Nucleus accumbens (tissue), 56 donors: ENCODE results near the gene WDSUB1.

Experiments
- DNase-seq, 56 donors: peaks; one replicate each; lab custom pipeline; 2025; lab: John Stamatoyannopoulos, UW

WDSUB1 gene

DNA sequence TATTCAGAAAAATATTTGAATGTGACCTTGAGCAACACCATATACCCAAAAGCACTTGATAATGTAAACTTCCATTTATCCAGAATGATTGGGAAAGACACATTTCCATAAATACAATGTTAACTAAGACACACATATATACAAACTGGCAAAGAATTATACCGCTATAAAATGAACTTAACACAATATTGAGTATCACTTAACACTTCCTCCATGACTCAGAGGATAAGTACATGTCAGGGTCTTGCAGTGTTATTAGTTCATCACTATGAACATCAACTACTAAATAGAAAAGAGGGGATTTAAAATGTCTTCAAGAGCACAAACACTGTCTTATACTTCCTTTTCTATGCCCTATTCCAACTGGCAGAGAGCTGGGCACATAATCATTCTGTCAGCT, 18.6 kb downstream of the WDSUB1 start:
- no peak for DNase-seq

GRCh38 chr2:159266554-159266953, 19.9 kb downstream of the WDSUB1 start:
- no peak for DNase-seq

DNA sequence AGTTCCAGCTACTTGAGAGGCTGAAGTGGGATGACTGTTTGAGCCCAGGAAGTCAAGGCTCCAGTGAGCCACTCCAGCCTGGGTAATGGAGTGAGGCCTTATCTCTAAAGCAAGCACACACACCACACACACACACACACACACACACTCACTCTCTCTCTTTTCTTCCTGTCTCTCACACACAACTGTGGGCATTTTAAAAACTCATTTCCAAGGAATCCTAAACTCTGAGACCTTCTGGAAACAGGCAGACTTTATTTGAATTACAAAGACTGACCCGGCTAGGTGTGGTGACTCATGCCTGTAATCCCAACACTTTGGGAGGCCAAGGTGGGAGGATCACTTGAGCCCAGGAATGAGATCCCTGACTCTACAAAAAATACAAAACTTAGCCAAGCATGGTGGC, 21.3 kb downstream of the WDSUB1 start:
- no peak for DNase-seq

DNA sequence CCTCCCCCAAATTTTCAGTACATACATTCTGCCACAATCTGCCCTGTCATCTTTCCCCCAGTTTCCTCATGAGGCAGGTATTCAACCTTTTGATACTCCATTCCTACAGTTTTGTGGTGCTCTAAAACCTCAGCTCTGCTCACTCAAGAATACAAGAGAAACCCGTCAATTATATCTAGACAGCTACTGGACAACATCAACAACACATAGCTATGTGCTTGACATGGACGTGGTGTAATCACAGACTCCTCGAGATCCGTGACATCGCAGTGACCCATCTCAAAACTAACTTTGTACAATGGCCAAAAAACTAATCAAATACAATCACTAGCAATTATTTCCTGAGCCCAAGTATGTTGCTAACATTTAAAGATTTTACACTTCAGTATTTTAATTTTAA, 23.6 kb downstream of the WDSUB1 start:
- no peak for DNase-seq

DNA sequence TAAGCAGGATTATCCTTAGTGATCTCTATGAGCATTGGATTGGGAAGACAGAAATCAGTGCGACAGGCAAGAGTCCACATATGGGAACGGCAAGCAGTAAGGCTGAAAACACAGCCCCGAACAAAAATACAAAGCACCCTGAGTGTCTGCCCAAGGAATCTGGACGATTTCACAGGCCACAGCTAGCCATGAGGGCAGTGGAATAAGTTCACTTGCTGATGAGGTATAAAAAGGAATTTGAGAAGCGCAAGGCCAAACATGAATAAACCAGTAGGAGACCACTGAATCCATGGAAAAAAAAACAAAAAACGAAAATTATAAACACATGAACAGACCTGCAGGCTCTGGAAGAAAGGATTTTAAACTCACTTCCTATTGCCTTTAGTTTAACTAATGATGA, 24.3 kb downstream of the WDSUB1 start:
- DNase-seq: peak in 1 of 56 donors; percentile 1

GRCh38 chr2:159256159-159256558, 30.3 kb downstream of the WDSUB1 start:
- DNase-seq: no peak

DNA sequence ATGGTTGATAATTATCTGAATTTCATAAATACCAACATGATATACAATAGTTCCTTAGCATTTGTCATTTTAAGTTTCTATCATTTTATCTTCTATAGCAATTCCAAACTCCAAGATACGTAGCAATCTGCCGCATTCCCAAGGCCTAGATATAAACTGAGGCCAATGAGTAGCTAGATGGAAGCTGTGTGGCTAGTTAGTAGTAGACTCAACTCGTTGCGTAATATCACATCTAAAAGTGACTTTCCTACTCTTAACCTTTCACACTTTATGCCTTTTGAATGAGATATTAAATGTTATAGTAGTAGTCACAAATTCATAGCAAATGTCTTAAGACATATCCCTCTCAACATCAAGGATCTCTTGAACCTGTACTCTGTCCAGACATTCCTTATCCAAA, 33.6 kb downstream of the WDSUB1 start:
- no peak for DNase-seq

DNA sequence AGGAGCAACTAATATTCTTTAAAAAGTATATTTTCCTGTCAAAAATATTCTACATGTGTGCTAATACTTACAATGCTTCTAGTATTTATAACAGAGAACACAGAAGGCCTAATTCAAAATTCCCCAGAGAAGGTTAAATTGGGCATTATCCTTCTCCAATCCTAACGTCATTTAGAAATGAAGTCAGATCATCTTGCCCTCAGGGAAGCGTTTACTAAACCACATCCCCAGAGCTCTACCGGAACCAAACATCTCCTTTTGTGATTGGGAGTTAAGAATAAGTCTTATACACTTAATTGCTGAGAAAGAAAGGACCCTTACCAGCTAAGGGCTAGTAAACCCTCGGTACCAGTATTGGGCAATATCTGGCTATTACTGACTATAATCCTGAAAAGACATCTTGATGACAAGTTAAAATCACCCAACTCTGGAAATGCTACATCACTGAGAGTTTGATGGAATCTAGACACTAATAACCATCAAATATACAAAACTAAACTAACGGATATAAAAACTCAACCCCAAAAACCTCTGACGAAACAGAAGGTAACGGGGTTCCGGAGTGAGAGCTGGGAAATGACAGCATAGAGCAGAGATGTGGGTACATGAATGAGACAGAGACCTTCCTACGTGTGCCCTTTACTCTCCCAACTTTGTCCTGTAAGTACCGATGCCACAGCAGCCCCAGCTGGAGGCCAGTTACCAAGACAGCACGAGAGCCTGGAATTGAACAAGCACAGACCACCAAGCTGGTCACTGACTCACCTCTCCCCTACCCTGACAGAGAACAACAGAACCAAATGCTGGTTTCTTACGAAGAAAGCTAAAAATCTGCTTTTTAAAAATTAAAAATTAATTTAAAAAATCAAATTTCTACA, 35.0 kb downstream of the WDSUB1 start:
- no peak for DNase-seq

- DNase-seq: peak in 38 of 56 donors; percentile 5 to 67 (median 36)
Measured at GRCh38 chr2:159249990-159250715, 36.4 kb downstream of the WDSUB1 start.

GRCh38 chr2:159246325-159246988, 40.0 kb downstream of the WDSUB1 start:
- no peak for DNase-seq

DNA sequence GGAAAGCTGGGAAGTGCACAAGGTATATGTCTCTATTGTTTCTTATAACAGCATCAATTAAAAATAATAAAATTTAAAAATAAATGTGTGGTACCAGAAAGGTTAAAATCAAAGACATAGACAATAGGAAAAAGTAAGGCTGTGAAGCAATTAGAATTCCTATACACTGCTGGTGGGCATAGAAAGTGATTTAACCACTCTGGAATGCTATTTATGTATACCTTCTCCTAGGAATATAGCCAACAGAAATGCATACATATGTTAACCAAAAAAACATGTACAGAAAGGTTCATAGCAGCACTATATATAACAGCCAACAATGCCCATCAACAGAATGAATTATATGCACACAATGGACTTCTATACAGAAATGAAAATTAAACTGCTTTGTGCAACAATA, 43.0 kb downstream of the WDSUB1 start:
- DNase-seq: no peak

DNA sequence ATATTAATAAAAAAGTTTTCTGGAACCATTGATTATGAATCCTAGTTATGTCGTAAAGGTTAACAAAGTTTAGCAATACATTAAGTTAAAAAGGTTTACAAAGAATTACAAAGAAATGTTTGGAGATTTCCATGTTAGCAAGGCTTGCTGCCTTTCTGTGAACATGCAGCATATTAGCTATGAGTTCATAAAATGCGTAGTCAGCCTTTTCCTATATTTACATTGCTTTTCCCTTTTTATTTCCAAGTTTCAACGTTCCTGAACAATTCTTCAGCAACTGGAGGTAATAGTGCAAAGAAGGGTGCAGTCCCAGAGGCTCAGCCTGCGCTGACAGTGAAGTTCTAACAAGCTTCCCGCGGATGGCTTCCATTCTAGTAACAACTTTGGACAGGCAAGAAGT, 51.6 kb downstream of the WDSUB1 start:
- DNase-seq: no peak

GRCh38 chr2:159232456-159233170, 53.9 kb downstream of the WDSUB1 start:
- no peak for DNase-seq

DNA sequence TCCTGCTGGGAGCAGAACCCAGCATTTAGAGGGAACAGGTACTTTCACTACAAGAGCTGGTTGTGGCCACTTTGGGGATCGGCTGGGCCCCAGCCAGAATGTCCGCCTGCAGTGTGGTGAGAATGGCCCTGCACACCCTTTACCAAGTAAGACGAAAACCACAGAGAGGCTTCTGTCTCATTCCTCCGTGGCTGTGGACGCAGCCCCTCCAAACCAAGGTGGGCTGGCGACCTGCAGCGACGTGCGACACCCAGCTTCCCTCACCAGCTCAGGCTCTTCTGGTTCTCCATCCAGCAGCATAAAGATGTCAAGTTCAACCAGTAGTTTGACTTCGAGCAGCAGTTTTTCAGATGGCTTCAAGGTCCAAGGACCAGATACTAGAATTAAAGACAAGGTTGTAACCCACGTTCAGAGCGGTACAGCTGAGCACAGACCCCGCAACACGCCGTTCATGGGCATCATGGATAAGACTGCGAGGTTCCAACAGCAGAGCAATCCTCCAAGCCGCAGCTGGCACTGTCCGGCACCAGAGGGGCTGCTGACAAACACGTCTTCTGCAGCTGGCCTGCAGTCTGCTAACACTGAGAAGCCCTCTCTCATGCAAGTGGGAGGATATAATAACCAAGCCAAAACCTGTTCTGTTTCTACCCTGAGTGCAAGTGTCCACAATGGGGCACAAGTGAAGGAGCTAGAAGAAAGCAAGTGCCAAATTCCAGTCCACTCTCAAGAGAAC, 56.2 kb downstream of the WDSUB1 start:
- DNase-seq: peak in 14 of 56 donors; percentile 9 to 57 (median 21)

DNA sequence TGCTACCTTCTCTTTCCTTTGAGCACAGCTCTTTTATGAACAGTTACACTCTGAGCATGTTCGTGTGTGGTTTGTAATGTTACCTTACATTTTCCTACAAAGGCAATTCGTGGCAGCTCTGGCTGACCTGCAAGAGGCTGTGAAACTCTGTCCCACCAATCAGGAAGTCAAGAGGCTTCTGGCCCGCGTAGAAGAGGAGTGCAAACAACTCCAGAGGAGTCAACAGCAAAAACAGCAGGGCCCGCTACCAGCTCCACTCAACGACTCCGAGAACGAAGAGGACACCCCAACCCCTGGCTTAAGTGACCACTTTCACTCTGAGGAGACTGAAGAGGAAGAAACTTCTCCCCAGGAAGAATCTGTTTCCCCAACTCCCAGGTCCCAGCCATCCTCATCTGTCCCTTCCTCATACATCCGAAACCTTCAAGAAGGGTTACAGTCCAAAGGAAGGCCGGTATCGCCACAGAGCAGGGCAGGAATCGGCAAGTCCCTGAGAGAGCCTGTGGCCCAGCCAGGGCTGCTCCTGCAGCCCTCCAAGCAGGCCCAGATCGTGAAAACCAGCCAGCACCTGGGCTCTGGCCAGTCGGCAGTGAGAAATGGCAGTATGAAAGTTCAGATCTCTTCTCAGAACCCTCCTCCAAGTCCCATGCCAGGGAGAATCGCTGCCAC, 56.9 kb downstream of the WDSUB1 start:
- DNase-seq: no peak

DNA sequence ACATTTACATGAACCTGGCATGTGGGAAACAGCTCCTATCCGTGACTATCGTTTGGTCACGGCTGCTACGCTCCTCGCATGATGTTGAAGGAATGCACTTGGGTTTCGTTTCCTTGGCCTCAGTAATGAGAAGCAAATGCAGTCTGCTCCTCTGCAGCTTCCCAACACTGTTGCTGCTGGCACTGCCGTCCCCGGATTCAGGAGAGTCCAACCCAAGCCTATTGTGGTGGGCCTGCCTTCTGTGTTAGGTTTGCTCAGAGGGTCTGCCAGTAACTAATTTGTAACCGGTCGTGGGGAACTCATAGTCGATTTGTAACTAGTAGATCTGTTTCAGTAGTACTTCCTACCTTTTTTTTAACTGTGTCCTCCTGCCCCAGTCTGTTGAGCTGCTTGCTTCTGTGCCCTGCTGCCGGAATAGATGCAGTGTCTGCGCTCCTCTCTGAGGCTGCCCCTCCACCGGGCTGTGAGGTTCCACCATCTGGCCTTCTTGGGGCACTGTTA, 58.4 kb downstream of the WDSUB1 start:
- DNase-seq: peak in 3 of 56 donors; percentile 10 to 46 (median 16)

DNA sequence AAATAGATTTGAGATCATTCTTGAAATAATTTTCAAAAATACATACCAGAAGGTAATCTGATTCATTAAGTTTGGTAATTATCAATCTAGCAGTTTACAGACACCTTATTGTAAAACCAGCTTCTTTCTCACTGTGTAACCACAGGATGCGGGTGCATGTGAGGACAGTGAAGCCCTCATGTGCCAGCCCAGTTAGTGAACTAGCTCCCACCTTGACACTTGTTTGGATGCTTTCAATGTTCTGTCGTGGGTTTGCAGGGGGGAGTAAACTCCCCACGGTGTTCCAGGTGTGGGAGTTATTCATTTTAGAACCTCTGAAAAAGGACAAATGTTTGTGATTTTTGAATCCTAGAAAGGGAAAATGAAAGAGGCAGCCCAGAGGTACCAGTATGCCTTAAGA, 59.0 kb downstream of the WDSUB1 start:
- DNase-seq: no peak

GRCh38 chr2:159226608-159227385, 59.7 kb downstream of the WDSUB1 start:
- no peak for DNase-seq
